Putamen (tissue), 1 donor: ENCODE data around the gene MCCD1.
A peak's percentile ranks its signal among the peaks of the same experiment; 100 is the strongest.
"Not testable (repeated sequence)": the region's sequence is repeated elsewhere in the genome, so short reads cannot be mapped to it uniquely, and the experiment has no call there.

Source experiments
- DNase-seq: peaks from one replicate; pipeline ENCODE4 v3.0.0-alpha.2; 2016; ENCODE audit warnings: low spot score

Gene MCCD1, protein sequence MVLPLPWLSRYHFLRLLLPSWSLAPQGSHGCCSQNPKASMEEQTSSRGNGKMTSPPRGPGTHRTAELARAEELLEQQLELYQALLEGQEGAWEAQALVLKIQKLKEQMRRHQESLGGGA

GRCh38 chr6:31528821-31529328 is at the start of gene MCCD1:
TSS of gene MCCD1 (plus strand) at chr6:31528962. CDS start at chr6:31529015, 53 bp downstream.
- no peak for DNase-seq

DNA sequence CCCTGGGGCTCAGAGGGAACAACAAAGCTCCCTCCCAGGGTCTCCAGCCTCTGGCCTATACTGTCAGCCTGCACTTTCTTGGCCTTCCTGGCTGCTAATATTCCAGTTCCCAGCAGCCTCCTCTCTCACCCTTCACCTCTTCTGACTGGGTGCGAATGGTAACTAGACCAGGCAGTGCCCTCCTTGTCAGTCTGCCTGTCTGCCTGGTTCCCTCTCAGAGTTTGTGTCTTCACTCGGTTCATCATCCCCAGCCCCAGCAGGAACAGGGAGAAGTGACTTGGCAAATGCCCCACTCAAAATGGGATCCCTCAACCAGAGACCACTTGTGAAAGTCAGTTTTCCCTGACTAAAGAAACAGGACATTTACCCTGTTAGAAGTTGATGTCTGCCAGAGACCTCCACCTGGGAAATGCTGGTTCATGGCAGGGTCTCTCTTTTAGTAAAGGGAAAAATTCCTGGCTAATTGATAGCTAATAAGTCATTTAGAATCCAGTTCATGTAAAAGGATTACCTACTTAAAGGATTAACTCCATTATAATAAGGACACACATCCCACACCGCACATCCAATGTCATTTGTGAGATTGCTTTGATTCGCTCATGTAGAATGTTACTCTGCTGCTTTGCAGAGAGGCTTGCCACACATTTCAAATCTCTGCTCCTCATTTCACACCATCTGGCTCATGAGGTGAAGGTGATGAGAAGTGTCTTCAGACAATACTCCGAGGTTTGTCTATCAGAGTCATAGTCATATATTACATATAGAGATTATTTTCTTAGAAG is 49.4 kb upstream of the MCCD1 start:
- no peak for DNase-seq

GRCh38 chr6:31479933-31480535 is 48.7 kb upstream of the MCCD1 start:
- DNase-seq = no peak

- DNase-seq = no peak
Measured at GRCh38 chr6:31480574-31480973, 48.2 kb upstream of the MCCD1 start.

- DNase-seq = no peak
Measured at GRCh38 chr6:31483392-31483791, 45.4 kb upstream of the MCCD1 start.

DNA sequence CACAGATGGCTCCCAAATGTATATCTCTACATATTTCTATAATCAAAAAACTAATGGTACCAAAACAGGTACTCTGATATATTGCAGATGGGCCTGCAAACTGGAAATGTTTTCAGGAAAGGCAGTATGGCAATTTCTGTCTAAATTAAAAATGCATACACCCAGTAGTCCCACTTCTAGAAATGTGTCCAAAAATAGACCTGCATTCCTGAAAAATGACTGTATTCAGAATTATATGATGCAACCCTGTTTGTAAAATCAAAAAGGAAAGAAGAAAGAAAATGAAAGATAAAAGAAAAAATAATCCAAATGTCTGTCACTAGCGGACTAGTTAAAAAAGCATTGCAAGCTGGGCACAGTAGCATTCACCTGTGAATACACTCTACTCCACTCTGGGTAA is 43.7 kb upstream of the MCCD1 start:
- DNase-seq = no peak

DNA sequence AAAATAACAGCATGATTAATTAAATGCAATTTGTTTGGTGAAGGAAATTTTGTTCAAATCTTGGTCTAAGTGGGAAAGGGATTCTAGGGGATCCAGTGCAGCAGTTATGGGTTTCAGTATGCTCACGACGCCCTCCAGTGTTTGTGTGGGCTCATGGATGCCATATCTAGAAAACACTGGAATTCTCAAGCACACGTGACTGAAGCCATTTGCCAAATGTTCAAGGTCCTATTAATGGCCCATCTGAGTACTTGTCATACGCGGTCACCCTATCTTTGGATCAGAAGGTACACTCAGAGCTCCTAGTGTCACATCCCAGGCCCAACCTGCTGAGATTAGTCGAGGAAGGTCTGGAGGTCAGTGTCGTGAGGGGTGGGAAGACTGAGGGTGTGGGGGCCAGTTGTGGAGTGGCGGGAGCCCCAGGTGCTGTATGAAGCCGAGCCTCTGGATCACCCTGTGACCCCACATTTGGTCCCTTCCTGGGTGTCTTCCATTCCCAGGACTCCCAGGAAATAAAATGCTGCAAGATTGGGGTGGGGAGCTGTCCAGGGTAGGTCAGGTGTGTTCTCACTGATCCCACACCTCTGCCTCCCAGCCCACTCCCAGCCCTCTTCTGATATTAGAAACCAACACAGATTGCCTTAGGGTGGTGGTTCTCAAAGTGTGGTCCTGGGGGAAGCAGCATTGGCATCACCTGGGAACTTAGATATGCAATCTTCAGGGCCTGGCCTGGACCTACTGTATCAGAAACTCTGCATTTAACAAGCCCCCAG is 42.5 kb upstream of the MCCD1 start:
- not testable (repeated sequence) for DNase-seq

DNA sequence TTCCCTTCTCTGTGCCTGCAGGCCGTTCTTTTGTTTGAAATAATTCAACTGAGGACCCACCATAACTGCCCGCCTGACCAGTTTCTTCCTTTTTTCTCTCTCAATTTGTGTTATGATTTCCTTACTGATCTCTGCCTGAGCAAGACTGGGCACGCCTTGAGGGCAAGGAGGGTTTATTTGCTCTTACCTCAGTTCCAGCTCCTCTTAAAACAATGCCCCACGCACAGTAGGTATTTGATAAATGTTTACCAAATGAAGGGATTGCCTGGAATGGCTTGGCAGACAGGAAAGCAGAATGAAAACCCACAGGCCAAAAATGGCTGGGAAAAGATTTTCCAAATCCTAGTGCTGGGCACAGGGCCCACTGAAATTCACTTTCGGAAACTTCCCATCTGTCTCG is 41.1 kb upstream of the MCCD1 start:
- not testable (repeated sequence) for DNase-seq

DNA sequence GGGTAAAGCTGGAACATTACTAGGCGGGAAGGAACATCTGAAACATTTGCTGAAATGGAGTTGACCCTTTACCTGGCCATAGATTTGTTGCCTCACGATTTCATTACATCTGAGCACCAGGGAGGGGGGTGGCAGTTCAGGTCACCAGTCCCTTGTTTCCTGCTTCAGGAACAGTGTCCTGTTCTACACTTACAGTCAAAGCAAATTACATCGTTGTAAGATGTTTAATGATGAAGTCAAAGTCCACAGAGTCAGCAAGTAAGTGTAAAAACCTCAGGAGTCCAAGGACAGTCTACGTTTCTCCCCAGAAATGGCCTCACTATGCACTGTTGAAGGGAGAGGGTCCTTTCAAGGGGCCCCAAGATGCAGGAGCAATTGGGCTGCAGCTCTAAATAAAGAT is 39.7 kb upstream of the MCCD1 start:
- DNase-seq = no peak

GRCh38 chr6:31490115-31490873 is 38.5 kb upstream of the MCCD1 start:
- DNase-seq = no peak

DNA sequence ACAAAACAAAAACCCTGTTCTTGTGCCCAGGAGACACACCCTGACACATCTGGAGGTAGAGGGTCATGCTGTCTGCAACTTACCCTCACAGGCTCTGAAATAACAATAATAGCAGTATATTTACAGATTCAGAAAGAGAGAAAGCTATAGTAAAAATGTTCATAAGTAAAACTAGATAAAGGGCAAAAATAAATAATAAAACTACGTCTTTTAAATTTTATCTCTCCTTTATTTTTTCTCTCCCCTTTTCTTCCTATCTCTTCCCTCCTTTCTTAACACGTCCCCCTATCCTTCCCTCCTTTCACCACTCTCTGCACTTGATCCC is 35.2 kb upstream of the MCCD1 start:
- DNase-seq = not testable (repeated sequence)

DNA sequence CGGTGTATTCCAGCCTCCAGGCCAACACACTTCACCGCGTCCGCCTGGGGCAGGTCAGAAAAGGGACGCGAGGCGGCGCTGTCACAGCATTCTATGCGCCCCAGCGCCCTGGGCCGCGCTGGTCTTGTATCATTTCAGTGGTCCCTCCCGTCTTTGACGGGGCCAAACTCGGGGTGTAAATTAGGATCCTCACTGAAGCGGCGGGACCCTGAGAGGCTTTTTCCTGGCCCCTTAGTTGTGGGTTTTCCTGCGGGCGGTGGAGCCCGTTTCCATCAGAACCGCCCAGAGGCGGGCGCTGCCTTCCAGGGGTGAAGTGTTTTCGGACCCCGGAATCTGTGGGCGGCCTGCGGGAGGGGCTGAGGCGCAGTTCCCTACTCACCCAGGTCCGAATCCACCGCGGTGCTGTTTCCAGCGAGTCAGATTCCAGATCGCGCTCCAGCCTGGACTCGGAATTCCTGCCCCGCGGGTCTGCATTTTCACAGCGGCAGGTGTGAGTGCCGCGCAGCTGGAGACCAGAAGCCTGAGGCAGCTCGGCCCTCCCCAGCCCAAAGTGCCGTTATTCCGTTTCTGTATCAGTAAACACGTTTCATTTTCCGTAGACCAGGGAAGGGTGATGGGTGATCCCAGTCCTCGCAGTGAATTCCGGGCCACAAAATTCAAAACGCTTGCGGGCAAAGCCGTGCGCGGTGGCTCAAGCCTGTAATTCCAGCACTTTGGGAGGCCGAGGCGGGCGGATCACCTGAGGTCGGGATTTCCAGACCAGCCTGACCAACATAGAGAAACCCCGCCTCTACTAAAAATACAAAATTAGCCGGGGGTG is 34.7 kb upstream of the MCCD1 start:
- peak; percentile 20 for DNase-seq

GRCh38 chr6:31495580-31495979 is 33.2 kb upstream of the MCCD1 start:
- no peak for DNase-seq

GRCh38 chr6:31496826-31497225 is 31.9 kb upstream of the MCCD1 start:
- not testable (repeated sequence) for DNase-seq

DNA sequence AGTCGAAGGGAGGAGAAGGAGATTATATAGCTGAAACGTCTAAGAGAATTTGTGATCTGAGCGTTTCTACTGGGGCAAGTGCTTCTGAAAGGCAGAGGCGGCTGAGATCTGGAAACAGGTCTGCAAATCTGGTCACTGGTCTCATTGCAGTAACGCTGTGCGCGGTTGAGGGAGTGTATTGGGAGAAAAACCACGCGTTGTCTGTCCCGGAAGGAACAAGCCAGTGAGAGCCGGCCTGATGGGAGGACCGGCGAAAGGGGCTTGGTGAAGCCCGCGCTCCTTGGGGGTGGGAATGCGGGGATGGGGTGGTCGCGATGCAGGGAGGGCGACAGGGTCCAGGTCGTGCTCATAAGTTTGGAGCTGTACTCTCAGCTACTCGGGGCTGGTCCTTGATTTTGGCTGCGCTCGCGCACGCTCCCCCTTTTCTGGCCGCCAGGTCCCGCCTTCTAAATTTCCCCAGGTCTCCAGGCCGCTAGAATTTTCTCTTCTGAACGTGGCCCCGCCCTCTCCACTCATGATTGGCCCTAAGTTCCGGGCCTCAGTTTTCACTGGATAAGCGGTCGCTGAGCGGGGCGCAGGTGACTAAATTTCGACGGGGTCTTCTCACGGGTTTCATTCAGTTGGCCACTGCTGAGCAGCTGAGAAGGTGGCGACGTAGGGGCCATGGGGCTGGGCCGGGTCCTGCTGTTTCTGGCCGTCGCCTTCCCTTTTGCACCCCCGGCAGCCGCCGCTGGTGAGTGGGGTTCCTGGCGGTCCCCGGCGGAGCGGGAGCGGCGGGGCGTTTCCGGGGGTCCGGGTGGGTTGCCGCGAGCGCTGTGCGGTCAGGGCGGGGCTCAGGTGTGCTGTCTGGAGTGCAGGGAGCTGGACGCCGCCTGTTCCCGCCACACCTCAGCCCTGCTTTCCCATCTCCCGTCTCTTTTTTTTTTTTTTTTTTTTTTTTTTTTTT is 31.0 kb upstream of the MCCD1 start, which contains the start of gene MICB:
MICB (plus strand) TSS at position 615 of the 946 bp plus-strand sequence; CDS start at position 664, 49 bp downstream.
- peak; percentile 33 for DNase-seq

DNA sequence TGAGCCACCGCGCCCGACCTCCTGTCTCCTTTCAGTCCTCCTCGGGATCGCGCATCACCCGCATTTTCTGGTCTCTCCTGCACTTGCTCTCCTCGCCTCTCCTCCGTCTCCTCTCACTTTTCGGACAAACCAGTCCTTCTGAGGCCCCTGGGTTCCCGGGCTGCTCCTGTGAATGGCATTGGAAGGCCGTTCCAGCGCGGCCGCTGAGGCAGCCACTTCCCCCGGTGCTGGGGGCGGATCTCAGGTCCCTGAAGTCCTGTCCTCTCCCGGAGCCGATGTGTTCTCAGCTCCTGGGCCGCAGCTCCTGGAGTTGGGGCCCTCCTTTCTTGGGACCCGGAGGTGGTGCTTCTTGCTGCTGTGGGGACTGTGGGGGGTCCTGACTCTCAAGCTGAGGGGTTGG is 30.0 kb upstream of the MCCD1 start:
- no peak for DNase-seq

GRCh38 chr6:31499648-31500047 is 29.1 kb upstream of the MCCD1 start:
- not testable (repeated sequence) for DNase-seq

DNA sequence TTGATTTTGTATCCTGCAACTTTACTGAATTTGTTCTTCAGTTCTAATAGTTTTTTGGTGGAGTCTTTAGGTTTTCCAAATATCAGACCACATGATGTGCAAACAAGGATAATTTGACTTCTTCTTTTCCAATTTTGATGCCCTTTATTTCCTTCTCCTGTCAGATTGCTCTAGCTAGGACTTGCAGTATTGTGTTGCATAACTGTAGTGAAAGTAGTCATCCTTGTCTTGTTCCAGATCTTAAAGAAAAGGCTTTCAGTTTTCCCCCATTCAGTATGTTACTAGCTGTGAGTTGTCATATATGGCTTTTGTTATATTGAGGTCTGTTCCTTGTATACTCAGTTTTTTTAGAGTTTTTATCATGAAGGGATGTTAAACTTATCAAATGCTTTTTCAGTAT is 26.2 kb upstream of the MCCD1 start:
- DNase-seq = no peak

DNA sequence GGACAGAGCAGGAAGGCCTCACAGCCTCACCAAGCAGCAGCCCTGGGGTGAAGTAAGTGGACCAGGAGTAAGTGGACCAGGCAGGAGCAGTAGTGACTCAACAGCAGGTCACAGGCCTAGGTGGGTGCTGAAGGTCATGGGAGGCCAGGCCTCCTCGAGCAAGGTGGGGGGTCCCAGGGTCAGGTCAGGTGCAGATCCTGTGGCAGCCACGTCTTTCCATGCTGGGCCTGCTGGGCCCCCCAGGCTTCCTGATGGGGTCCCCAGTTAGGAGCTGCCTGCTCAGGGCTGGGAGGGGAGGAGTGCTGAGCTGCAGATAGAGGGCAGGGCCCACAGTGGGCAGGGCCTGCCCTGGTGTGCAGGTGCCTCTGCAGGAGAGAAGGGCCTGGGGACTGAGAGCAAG is 19.7 kb upstream of the MCCD1 start:
- DNase-seq = not testable (repeated sequence)

DNA sequence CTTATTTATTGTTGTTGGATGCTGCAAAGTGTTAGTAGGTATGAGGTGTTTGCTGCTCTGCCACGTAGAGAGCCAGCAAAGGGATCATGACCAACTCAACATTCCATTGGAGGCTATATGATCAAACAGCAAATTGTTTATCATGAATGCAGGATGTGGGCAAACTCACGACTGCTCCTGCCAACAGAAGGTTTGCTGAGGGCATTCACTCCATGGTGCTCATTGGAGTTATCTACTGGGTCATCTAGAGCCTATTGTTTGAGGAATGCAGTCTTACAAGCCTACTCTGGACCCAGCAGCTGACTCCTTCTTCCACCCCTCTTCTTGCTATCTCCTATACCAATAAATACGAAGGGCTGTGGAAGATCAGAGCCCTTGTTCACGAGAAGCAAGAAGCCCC is 18.8 kb upstream of the MCCD1 start:
- no peak for DNase-seq
